OCI-LY1 (cell line): ENCODE data around the gene MLC1.

Source experiments
- H2AFZ ChIP-seq: fragments of 200-600 bp; sonication (generic), shearing (Covaris generic); 2 replicates; pipeline ENCODE4 v1.6.0; 2014; ENCODE audit warnings: antibody characterized with exemption, mild to moderate bottlenecking, low read length
- H3F3A ChIP-seq: fragments of 200-600 bp; sonication (generic), shearing (Covaris generic); 2 replicates; pipeline ENCODE4 v1.6.0; 2014; ENCODE audit warnings: mild to moderate bottlenecking, antibody characterized with exemption, low read length, moderate library complexity; ENCODE audit not compliant: insufficient read depth
- H3K27ac ChIP-seq: fragments of 200-600 bp; sonication (generic); 2 replicates; pipeline ENCODE4 v1.5.1; 2014; ENCODE audit warnings: low read length, mixed run types, mild to moderate bottlenecking, low read depth; ENCODE audit not compliant: poor library complexity, severe bottlenecking
- H3K27me3 ChIP-seq: fragments of 200-600 bp; sonication (generic); 2 replicates; pipeline ENCODE4 v1.6.0; 2014; ENCODE audit warnings: antibody characterized with exemption, mild to moderate bottlenecking, low read length, moderate library complexity; ENCODE audit not compliant: insufficient read depth
- H3K36me3 ChIP-seq: fragments of 200-600 bp; sonication (generic); 2 replicates; pipeline ENCODE4 v1.6.1; 2014; ENCODE audit warnings: mild to moderate bottlenecking, antibody characterized with exemption, low read length, moderate library complexity, mixed read lengths; ENCODE audit not compliant: insufficient read depth
- H3K4me1 ChIP-seq: fragments of 200-600 bp; sonication (generic); 2 replicates; pipeline ENCODE4 v1.5.1; 2014; ENCODE audit warnings: mild to moderate bottlenecking, low read length, moderate library complexity; ENCODE audit not compliant: insufficient read depth, severe bottlenecking
- H3K4me2 ChIP-seq: fragments of 200-600 bp; sonication (generic), shearing (Covaris generic); 2 replicates; pipeline ENCODE4 v1.6.1; 2014; ENCODE audit warnings: low read length
- H3K4me3 ChIP-seq: fragments of 200-600 bp; sonication (generic); 2 replicates; pipeline ENCODE4 v1.5.1; 2014; ENCODE audit warnings: low read length, low read depth, mild to moderate bottlenecking, mixed read lengths; ENCODE audit not compliant: poor library complexity, severe bottlenecking
- H3K79me2 ChIP-seq: fragments of 200-600 bp; shearing (Covaris generic); 2 replicates; pipeline ENCODE4 v1.6.1; 2016; ENCODE audit warnings: mixed run types, low read length, mixed read lengths; ENCODE audit not compliant: insufficient read depth
- H3K9ac ChIP-seq: fragments of 200-600 bp; sonication (generic), shearing (Covaris generic); 2 replicates; pipeline ENCODE4 v1.6.1; 2014; ENCODE audit warnings: mild to moderate bottlenecking, low read length, mixed read lengths
- H3K9me2 ChIP-seq: fragments of 200-600 bp; sonication (generic), shearing (Covaris generic); 2 replicates; pipeline ENCODE4 v1.6.1; 2014; ENCODE audit warnings: low read depth, mild to moderate bottlenecking, low read length, mixed read lengths
- H3K9me3 ChIP-seq: fragments of 200-600 bp; shearing (Covaris generic); 2 replicates; pipeline ENCODE4 v1.6.1; 2014; ENCODE audit warnings: low read length, mixed read lengths
- H4K20me1 ChIP-seq: fragments of 200-600 bp; sonication (generic), shearing (Covaris generic); 2 replicates; pipeline ENCODE4 v1.6.0; 2016; ENCODE audit warnings: mild to moderate bottlenecking, low read length; ENCODE audit not compliant: insufficient read depth
- EZH2 ChIP-seq: fragments of 200-600 bp; sonication (generic), shearing (Covaris generic); IDR thresholded peaks from 2 replicates; pipeline ENCODE4 v1.8.0; 2017; ENCODE audit warnings: borderline replicate concordance, mixed run types, mild to moderate bottlenecking, antibody characterized with exemption, low read length, moderate library complexity, mixed read lengths
- TF ChIP-seq, protein P1 (sequence below): fragments of 200-600 bp; sonication (generic), shearing (Covaris generic); IDR thresholded peaks from 2 replicates; pipeline ENCODE4 v1.5.1; 2017; ENCODE audit warnings: mild to moderate bottlenecking, antibody characterized with exemption, low read length, moderate library complexity, mixed read lengths

The MLC1 gene

DNA sequence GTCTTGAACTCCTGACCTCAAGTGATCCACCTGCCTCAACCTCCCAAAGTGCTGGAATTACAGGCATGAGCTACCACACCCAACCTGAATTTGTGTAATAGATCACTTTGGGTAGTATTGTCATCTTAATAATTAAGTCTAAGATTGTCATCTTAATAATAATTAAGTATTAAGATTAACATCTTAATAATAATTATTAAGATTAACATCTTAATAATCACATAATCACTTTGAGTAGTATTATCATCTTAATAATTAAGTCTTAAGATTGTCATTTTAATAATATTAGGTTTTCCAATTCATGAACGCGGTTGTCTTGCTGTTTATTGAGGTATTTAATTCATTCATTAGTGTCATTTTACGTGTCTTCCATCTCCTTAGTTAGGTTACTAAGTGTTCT, 12.8 kb upstream of the MLC1 start:
- H3K4me3 ChIP-seq = no peak overlapping the region
- H3K79me2 ChIP-seq = no peaks in the 10 kb centered on the region
- no peak overlapping the region for H3K27ac ChIP-seq
- TF ChIP-seq, protein P1, sequence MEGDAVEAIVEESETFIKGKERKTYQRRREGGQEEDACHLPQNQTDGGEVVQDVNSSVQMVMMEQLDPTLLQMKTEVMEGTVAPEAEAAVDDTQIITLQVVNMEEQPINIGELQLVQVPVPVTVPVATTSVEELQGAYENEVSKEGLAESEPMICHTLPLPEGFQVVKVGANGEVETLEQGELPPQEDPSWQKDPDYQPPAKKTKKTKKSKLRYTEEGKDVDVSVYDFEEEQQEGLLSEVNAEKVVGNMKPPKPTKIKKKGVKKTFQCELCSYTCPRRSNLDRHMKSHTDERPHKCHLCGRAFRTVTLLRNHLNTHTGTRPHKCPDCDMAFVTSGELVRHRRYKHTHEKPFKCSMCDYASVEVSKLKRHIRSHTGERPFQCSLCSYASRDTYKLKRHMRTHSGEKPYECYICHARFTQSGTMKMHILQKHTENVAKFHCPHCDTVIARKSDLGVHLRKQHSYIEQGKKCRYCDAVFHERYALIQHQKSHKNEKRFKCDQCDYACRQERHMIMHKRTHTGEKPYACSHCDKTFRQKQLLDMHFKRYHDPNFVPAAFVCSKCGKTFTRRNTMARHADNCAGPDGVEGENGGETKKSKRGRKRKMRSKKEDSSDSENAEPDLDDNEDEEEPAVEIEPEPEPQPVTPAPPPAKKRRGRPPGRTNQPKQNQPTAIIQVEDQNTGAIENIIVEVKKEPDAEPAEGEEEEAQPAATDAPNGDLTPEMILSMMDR = no peak
- TF ChIP-seq EZH2 = no peak
- H3K4me1 ChIP-seq = peaks cover 21% of the 10 kb centered on the region
- no peaks in the 10 kb centered on the region; the same call in 1 of the 2 replicates for H3K36me3 ChIP-seq
- H3K9me2 ChIP-seq = no peaks in the 10 kb centered on the region
- H3K9me3 ChIP-seq = no peaks in the 10 kb centered on the region
- no peaks in the 10 kb centered on the region for H4K20me1 ChIP-seq
- H3F3A ChIP-seq = no peaks in the 10 kb centered on the region
- no peaks in the 10 kb centered on the region for H3K27me3 ChIP-seq
- H2AFZ ChIP-seq = no peak overlapping the region
- H3K4me2 ChIP-seq = no peak overlapping the region
- no peak overlapping the region for H3K9ac ChIP-seq

DNA sequence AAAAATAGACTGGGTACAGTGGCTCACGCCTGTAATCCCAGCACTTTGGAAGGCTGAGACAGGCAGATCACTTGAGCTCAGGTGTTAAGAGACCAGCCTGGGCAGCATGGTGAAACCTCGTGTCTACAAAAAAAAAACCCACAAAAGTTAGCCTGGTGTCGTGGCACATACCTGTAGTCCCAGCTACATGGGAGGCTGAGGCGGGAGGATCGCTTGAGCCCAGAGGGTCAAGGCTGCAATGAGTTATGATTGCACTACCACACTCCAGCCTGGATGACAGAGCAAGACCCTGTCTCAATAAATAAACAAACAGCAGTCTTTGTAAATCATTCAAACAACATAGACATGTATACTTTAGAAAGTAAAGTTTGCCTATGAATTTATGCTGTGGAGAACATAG, 7.1 kb upstream of the MLC1 start:
- Histone ChIP-seq H3K9me3 (peaks cover 10% of the 10 kb centered on the region; the same call in 1 of the 2 replicates), H3K4me3 (no peak overlapping the region), H3K4me1 (no peaks in the 10 kb centered on the region), H4K20me1 (no peaks in the 10 kb centered on the region), H2AFZ (no peak overlapping the region), H3K9ac (no peak overlapping the region), H3K4me2 (no peak overlapping the region), H3K36me3 (no peaks in the 10 kb centered on the region; the same call in 1 of the 2 replicates), H3K9me2 (no peaks in the 10 kb centered on the region), H3K27me3 (peaks cover 7% of the 10 kb centered on the region; the same call in 1 of the 2 replicates), H3K27ac (no peak overlapping the region), H3K79me2 (no peaks in the 10 kb centered on the region), H3F3A (no peaks in the 10 kb centered on the region)
- no peak for TF ChIP-seq EZH2
- TF ChIP-seq, protein P1 = no peak

DNA sequence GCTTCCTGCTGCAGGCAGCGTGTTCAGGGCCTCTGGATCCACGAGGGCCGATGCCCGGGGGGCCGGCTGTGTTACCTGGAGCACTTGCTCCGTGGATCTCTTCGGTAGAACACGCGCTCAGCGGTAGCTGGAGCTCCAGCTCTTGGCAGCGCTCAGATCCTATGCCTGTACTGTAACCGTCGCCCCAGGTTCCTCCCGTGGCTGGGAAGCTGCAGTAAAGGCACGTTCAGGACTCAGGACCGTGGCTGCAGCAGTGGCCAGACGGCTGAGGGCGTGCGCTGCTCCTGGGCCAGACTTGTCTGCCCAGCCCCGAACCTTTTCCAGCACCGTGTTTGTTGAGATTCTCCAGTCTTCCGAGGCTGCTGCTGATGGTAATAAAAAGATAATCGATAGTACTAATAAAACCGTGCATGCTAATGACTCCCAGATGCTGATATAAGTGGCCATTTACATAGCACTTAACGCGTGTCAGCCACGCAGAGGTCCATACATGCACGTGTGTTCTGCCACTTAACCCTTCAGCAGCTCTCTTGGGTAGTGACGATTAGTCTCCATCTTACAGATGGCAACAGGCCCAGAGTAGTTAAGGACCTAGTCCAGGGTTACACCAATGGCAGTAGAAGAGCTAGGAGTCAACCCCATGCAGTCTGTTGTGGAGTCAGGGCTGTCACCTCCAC, 6.0 kb upstream of the MLC1 start:
- no peaks in the 10 kb centered on the region for H3K9me2 ChIP-seq
- no peaks in the 10 kb centered on the region for H3K4me1 ChIP-seq
- peaks cover 9% of the 10 kb centered on the region; the same call in 1 of the 2 replicates for H3K27me3 ChIP-seq
- no peak overlapping the region for H3K9ac ChIP-seq
- H3K36me3 ChIP-seq = no peaks in the 10 kb centered on the region; the same call in 1 of the 2 replicates
- no peaks in the 10 kb centered on the region for H4K20me1 ChIP-seq
- H3F3A ChIP-seq = no peaks in the 10 kb centered on the region
- H3K4me2 ChIP-seq = no peak overlapping the region
- H3K79me2 ChIP-seq = no peaks in the 10 kb centered on the region
- H3K27ac ChIP-seq = no peak overlapping the region
- peaks cover 11% of the 10 kb centered on the region; the same call in 1 of the 2 replicates for H3K9me3 ChIP-seq
- no peak for TF ChIP-seq EZH2
- TF ChIP-seq, protein P1 = no peak
- H3K4me3 ChIP-seq = no peak overlapping the region
- no peak overlapping the region for H2AFZ ChIP-seq
